ENCODE results near the gene RNASE1. TPM values are rescaled to one million over a fixed set of nuclear protein-coding genes. Genes with fewer than 3 reads are reported as not detected.

RNASE1 gene
- total RNA-seq, 1 experiment from 2014 or later = 6.2 TPM

DNA sequence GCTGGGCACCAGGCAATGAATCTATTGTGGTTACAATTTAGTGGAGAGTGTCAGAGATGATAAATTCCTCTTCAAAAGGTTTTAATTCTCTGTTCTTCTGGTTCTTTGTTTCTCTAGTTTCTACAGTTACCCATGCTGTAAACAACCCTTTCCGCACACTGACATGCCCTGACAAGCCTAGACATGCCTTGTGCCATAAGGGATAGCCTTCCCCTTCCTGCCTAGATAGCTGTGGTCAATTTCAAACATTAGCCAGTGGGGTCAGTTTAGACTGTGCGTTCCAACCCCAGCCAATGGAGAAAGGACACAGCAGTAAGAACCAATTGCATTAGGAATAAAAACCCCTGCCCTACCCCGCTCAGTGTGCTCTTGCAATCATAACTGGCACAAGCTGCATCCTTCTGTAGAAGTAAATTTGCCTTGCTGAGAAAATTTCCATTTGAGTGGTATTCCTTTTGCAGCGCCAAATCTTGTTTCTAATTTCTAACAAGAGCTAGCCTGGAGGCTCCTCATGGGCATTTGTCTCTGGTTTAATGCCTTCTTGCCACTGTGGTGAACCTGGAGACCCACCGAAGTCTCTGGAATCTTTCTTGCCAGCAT is 50.6 kb downstream of the RNASE1 start (continued):
- TF ChIP-seq, protein P1, sequence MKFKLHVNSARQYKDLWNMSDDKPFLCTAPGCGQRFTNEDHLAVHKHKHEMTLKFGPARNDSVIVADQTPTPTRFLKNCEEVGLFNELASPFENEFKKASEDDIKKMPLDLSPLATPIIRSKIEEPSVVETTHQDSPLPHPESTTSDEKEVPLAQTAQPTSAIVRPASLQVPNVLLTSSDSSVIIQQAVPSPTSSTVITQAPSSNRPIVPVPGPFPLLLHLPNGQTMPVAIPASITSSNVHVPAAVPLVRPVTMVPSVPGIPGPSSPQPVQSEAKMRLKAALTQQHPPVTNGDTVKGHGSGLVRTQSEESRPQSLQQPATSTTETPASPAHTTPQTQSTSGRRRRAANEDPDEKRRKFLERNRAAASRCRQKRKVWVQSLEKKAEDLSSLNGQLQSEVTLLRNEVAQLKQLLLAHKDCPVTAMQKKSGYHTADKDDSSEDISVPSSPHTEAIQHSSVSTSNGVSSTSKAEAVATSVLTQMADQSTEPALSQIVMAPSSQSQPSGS (CRISPR knock-in tag; IDR thresholded peaks at IDR 0.05; ENCODE audit: borderline replicate concordance, low read depth) = no peak
- TF ChIP-seq, protein P2, sequence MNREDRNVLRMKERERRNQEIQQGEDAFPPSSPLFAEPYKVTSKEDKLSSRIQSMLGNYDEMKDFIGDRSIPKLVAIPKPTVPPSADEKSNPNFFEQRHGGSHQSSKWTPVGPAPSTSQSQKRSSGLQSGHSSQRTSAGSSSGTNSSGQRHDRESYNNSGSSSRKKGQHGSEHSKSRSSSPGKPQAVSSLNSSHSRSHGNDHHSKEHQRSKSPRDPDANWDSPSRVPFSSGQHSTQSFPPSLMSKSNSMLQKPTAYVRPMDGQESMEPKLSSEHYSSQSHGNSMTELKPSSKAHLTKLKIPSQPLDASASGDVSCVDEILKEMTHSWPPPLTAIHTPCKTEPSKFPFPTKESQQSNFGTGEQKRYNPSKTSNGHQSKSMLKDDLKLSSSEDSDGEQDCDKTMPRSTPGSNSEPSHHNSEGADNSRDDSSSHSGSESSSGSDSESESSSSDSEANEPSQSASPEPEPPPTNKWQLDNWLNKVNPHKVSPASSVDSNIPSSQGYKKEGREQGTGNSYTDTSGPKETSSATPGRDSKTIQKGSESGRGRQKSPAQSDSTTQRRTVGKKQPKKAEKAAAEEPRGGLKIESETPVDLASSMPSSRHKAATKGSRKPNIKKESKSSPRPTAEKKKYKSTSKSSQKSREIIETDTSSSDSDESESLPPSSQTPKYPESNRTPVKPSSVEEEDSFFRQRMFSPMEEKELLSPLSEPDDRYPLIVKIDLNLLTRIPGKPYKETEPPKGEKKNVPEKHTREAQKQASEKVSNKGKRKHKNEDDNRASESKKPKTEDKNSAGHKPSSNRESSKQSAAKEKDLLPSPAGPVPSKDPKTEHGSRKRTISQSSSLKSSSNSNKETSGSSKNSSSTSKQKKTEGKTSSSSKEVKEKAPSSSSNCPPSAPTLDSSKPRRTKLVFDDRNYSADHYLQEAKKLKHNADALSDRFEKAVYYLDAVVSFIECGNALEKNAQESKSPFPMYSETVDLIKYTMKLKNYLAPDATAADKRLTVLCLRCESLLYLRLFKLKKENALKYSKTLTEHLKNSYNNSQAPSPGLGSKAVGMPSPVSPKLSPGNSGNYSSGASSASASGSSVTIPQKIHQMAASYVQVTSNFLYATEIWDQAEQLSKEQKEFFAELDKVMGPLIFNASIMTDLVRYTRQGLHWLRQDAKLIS (CRISPR knock-in tag; IDR thresholded peaks at IDR 0.05; ENCODE audit: borderline replicate concordance) = no peak
- TF ChIP-seq FOXP1 (CRISPR knock-in tag; IDR thresholded peaks at IDR 0.05; ENCODE audit: borderline replicate concordance) (no peak), RELA (CRISPR knock-in tag; IDR thresholded peaks at IDR 0.05; ENCODE audit: borderline replicate concordance) (no peak), ZNF138 (CRISPR knock-in tag; conservative IDR thresholded peaks at IDR 0.05) (no peak)
- TF ChIP-seq, protein P3, sequence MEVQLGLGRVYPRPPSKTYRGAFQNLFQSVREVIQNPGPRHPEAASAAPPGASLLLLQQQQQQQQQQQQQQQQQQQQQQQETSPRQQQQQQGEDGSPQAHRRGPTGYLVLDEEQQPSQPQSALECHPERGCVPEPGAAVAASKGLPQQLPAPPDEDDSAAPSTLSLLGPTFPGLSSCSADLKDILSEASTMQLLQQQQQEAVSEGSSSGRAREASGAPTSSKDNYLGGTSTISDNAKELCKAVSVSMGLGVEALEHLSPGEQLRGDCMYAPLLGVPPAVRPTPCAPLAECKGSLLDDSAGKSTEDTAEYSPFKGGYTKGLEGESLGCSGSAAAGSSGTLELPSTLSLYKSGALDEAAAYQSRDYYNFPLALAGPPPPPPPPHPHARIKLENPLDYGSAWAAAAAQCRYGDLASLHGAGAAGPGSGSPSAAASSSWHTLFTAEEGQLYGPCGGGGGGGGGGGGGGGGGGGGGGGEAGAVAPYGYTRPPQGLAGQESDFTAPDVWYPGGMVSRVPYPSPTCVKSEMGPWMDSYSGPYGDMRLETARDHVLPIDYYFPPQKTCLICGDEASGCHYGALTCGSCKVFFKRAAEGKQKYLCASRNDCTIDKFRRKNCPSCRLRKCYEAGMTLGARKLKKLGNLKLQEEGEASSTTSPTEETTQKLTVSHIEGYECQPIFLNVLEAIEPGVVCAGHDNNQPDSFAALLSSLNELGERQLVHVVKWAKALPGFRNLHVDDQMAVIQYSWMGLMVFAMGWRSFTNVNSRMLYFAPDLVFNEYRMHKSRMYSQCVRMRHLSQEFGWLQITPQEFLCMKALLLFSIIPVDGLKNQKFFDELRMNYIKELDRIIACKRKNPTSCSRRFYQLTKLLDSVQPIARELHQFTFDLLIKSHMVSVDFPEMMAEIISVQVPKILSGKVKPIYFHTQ (CRISPR knock-in tag; IDR thresholded peaks at IDR 0.05) = no peak

Other genes with a start within 250 kb of the RNASE1 start
- 0.14 TPM in 1 of 3 replicates, not detected in the others for gene RNASE9, start 241.8 kb downstream of the RNASE1 start, total RNA-seq (2021)
- gene RNASE11, start 214.8 kb downstream of the RNASE1 start, total RNA-seq (2021) = not detected in 3 replicates
- not detected in 3 replicates for gene RNASE12, start 211.5 kb downstream of the RNASE1 start, total RNA-seq (2021)
- gene OR6S1, start 161.2 kb downstream of the RNASE1 start, total RNA-seq (2021) = not detected in 3 replicates
- gene RNASE4, start 118.3 kb downstream of the RNASE1 start, total RNA-seq (2021) = 1.0 to 2.8 TPM (median 2.4 TPM) in 3 replicates
- gene ANG, start 114.1 kb downstream of the RNASE1 start, total RNA-seq (2021) = 4.8 to 5.2 TPM (median 4.9 TPM) in 3 replicates
- gene EDDM3A, start 57.0 kb downstream of the RNASE1 start, total RNA-seq (2021) = 0.20 TPM in 1 of 3 replicates, not detected in the others
- gene EDDM3B, start 34.4 kb downstream of the RNASE1 start, total RNA-seq (2021) = not detected in 3 replicates
- gene RNASE6, start 21.6 kb downstream of the RNASE1 start, total RNA-seq (2021) = 0.18 to 0.37 TPM (median 0.18 TPM) in 3 replicates
- not detected in 3 replicates for gene RNASE3, start 88.5 kb upstream of the RNASE1 start, total RNA-seq (2021)
- not detected in 3 replicates for gene RNASE2, start 152.6 kb upstream of the RNASE1 start, total RNA-seq (2021)
- gene METTL17, start 187.1 kb upstream of the RNASE1 start, total RNA-seq (2021) = 79.5 to 98.1 TPM (median 90.8 TPM) in 3 replicates
- gene SLC39A2, start 196.4 kb upstream of the RNASE1 start, total RNA-seq (2021) = 0.14 TPM in 1 of 3 replicates, not detected in the others
- gene NDRG2, start 222.2 kb upstream of the RNASE1 start, total RNA-seq (2021) = 28.5 to 32.2 TPM (median 30.1 TPM) in 3 replicates
- gene TPPP2, start 227.4 kb upstream of the RNASE1 start, total RNA-seq (2021) = 0.35 to 0.60 TPM in 2 of 3 replicates, not detected in the other
- gene RNASE13, start 232.0 kb upstream of the RNASE1 start, total RNA-seq (2021) = not detected in 3 replicates
- gene RNASE7, start 239.5 kb upstream of the RNASE1 start, total RNA-seq (2021) = not detected in 3 replicates

Measured in WTC11 (cell line).